IMR-90 (cell line): Measurements from ENCODE around the gene DLX1. TPM values are rescaled to one million over a fixed set of nuclear protein-coding genes. Genes with fewer than 3 reads are reported as not detected.
"Not testable (repeated sequence)": the region's sequence is repeated elsewhere in the genome, so short reads cannot be mapped to it uniquely, and the experiment has no call there.

Experiments
- ATAC-seq: fragments of 200-7000 bp; cut with Tn5 transposase; 2 replicates; pipeline ENCODE4 v1.9.1; 2020; ENCODE audit warnings: low read depth, mild to moderate bottlenecking, moderate library complexity
- BruUV-seq: library from RNA; stranded (reverse); fragments of 400-500 nt; replicated peaks from 2 replicates; lab custom pipeline; 2021; lab: Mats Ljungman, UMichigan
- CTCF ChIA-PET: fragments of 300-600 bp; formaldehyde crosslinking; extraction: SDS; loops from one replicate; lab custom pipeline; 2021; ENCODE audit warnings: antibody characterized with exemption; lab: Yijun Ruan, JAX
- POLR2A ChIA-PET: fragments of 300-600 bp; sonication (Branson Sonifier 250); formaldehyde crosslinking; loops from one replicate; lab custom pipeline; 2022; ENCODE audit warnings: antibody characterized with exemption; ENCODE audit not compliant: unreplicated experiment; lab: Charles Lee
- DNase-seq: peaks from one replicate; pipeline ENCODE4 v3.0.0; 2013
- H2AFZ ChIP-seq: replicated peaks from 2 replicates; pipeline ENCODE3; 2013; ENCODE audit warnings: low read length, mild to moderate bottlenecking; ENCODE audit not compliant: poor library complexity
- H2AK5ac ChIP-seq: 2 replicates; pipeline ENCODE4 v1.6.1; 2013; ENCODE audit warnings: low read depth, low read length, inconsistent platforms
- H2AK9ac ChIP-seq: replicated peaks from 2 replicates; pipeline ENCODE3; 2013; ENCODE audit warnings: mild to moderate bottlenecking, low read depth, low read length, moderate library complexity; ENCODE audit not compliant: poor library complexity
- H2BK120ac ChIP-seq: 2 replicates; pipeline ENCODE4 v1.6.1; 2013; ENCODE audit warnings: low read depth, low read length, inconsistent platforms
- H2BK15ac ChIP-seq: 3 replicates; pipeline ENCODE4 v1.6.1; 2013; ENCODE audit warnings: low read depth, low read length, inconsistent platforms
- H2BK20ac ChIP-seq: 2 replicates; pipeline ENCODE4 v1.6.1; 2013; ENCODE audit warnings: low read depth, mild to moderate bottlenecking, inconsistent platforms, low read length, moderate library complexity
- H2BK5ac ChIP-seq: 2 replicates; pipeline ENCODE4 v1.6.1; 2013; ENCODE audit warnings: mild to moderate bottlenecking, low read depth, low read length, inconsistent platforms; ENCODE audit not compliant: poor library complexity, severe bottlenecking
- H3K14ac ChIP-seq: replicated peaks from 2 replicates; pipeline ENCODE4 v1.6.1; 2013; ENCODE audit warnings: low read depth, low read length, inconsistent platforms
- H3K18ac ChIP-seq: 2 replicates; pipeline ENCODE4 v1.6.1; 2013; ENCODE audit warnings: low read depth, low read length, control low read depth
- H3K23ac ChIP-seq: 2 replicates; pipeline ENCODE4 v1.6.1; 2013; ENCODE audit warnings: low read depth, low read length, inconsistent platforms
- H3K27ac ChIP-seq: 2 replicates; pipeline ENCODE4 v1.5.1; 2013; ENCODE audit warnings: mild to moderate bottlenecking, control low read depth, low read length; ENCODE audit not compliant: insufficient read depth
- H3K27me3 ChIP-seq: 2 replicates; pipeline ENCODE4 v1.6.1; 2013; ENCODE audit warnings: low read length; ENCODE audit not compliant: control insufficient read depth, insufficient read depth
- H3K36me3 ChIP-seq: 2 replicates; pipeline ENCODE4 v1.6.1; 2013; ENCODE audit warnings: low read length, mixed read lengths; ENCODE audit not compliant: control insufficient read depth, insufficient read depth
- H3K4ac ChIP-seq: 2 replicates; pipeline ENCODE4 v1.6.1; 2013; ENCODE audit warnings: low read depth, low read length, inconsistent platforms
- H3K4me1 ChIP-seq: 2 replicates; pipeline ENCODE4 v1.6.1; 2013; ENCODE audit warnings: low read length, mixed read lengths; ENCODE audit not compliant: control insufficient read depth, insufficient read depth
- H3K4me2 ChIP-seq: 2 replicates; pipeline ENCODE4 v1.6.1; 2013; ENCODE audit warnings: low read depth, mild to moderate bottlenecking, control low read depth, low read length, moderate library complexity
- H3K4me3 ChIP-seq: 2 replicates; pipeline ENCODE4 v1.5.1; 2013; ENCODE audit warnings: low read depth, mild to moderate bottlenecking, control low read depth, low read length, moderate library complexity; ENCODE audit not compliant: insufficient read depth
- H3K56ac ChIP-seq: 2 replicates; pipeline ENCODE4 v1.6.1; 2013; ENCODE audit warnings: low read length, inconsistent platforms; ENCODE audit not compliant: insufficient read depth; ENCODE audit errors: extremely low read depth
- H3K79me1 ChIP-seq, 2 experiments: 2 replicates each; pipeline ENCODE4 v1.6.1; 2013; ENCODE audit warnings: low read length in 2 of 2, inconsistent platforms in 1 of 2, low read depth in 1 of 2
- H3K9ac ChIP-seq: 2 replicates; pipeline ENCODE4 v1.6.1; 2013; ENCODE audit warnings: low read depth, low read length, control low read depth
- H3K9me1 ChIP-seq: 2 replicates; pipeline ENCODE4 v1.6.1; 2013; ENCODE audit warnings: low read length, inconsistent platforms; ENCODE audit not compliant: insufficient read depth
- H3K9me3 ChIP-seq: 2 replicates; pipeline ENCODE4 v1.6.1; 2013; ENCODE audit warnings: low read length; ENCODE audit not compliant: control insufficient read depth, insufficient read depth
- H4K20me1 ChIP-seq: 2 replicates; pipeline ENCODE4 v1.6.1; 2013; ENCODE audit warnings: low read length, inconsistent platforms; ENCODE audit not compliant: insufficient read depth
- H4K5ac ChIP-seq: 2 replicates; pipeline ENCODE4 v1.6.1; 2013; ENCODE audit warnings: mild to moderate bottlenecking, low read depth, low read length, control low read depth
- H4K8ac ChIP-seq, 2 experiments: 2 replicates each; pipeline ENCODE4 v1.6.1; 2013; ENCODE audit warnings: low read depth in 2 of 2, low read length in 2 of 2, control low read depth in 1 of 2, inconsistent platforms in 1 of 2
- H4K91ac ChIP-seq: 2 replicates; pipeline ENCODE4 v1.6.1; 2013; ENCODE audit warnings: low read depth, low read length, inconsistent platforms; ENCODE audit not compliant: insufficient read depth
- WGBS, 2 experiments: methylation state at CpG; one replicate each; pipeline versions ENCODE4 v1.1.5 to v1.1.7; 2013; ENCODE audit warnings: missing lambda C conversion rate in 2 of 2; ENCODE audit not compliant: insufficient read length in 1 of 2; ENCODE audit errors: extremely low coverage in 2 of 2; 5-methylcytosine and 5-hydroxymethylcytosine counted together
- dilution Hi-C: fragments of 300-500 bp; cut with HindIII; formaldehyde crosslinking; loops from one replicate; pipeline ENCODE4 v1.14.3; 2018; ENCODE audit warnings: low sequenced_read_pairs; ENCODE audit not compliant: unreplicated experiment
- in situ Hi-C: fragments of 300-500 bp; cut with MboI; formaldehyde crosslinking; loops from 3 replicates; pipeline ENCODE4 v1.14.3; 2019; ENCODE audit warnings: low sequenced_read_pairs, inconsistent platforms, mixed read lengths
- intact Hi-C: fragments of 100-400 bp; cut with micrococcal nuclease; formaldehyde crosslinking; loops from 2 replicates; pipeline ENCODE4 v1.10.0; 2022
- polyA plus RNA-seq, 3 experiments: library from polyadenylated mRNA; depleted of rRNA; stranded (reverse); fragments of >200 nt; gene quantifications; 2 replicates each; pipeline ENCODE4 v1.2.3, GENCODE V29; 2012; ENCODE audit warnings: low replicate concordance in 1 of 3
- total RNA-seq: library from RNA; depleted of rRNA; stranded (reverse); fragments of >200 nt; gene quantifications from 2 replicates; pipeline ENCODE4 v1.2.3, GENCODE V29; 2012; rRNA removed

DLX1 gene
- total and polyA plus RNA-seq, 2 of the 4 experiments (the other 2 are of a cell fraction) = 0.36 to 2.2 TPM

DNA sequence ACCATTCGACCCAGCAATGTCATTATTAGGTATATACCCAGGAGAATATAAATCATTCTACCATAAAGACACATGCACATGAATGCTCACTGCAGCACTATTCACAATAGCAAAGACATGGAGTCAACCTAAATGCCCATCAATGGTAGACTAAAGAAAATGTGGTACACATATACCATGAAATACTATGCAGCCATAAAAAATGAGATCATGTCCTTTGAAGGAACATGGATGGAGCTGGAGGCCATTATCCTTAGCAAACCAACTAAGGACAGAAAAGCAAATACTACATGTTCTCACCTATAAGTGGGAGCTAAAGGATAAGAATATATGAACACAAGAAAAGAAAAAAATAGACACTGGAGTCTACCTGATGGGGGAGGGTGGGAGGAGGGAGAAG, 53.4 kb downstream of the DLX1 start:
- H3K36me3 ChIP-seq, H3K79me1 ChIP-seq, H2BK20ac ChIP-seq, POLR2A ChIA-PET, intact Hi-C loops, H3K14ac ChIP-seq, H2BK120ac ChIP-seq, CTCF ChIA-PET, H3K4me1 ChIP-seq, H4K91ac ChIP-seq, H2AFZ ChIP-seq, H3K4me2 ChIP-seq, H2AK5ac ChIP-seq, H3K56ac ChIP-seq, H4K5ac ChIP-seq, H3K4ac ChIP-seq, dilution Hi-C loops, H3K27ac ChIP-seq, H2BK15ac ChIP-seq, ATAC-seq, H3K18ac ChIP-seq, H4K20me1 ChIP-seq, DNase-seq, H3K9me3 ChIP-seq, H3K9me1 ChIP-seq, H3K4me3 ChIP-seq, H2AK9ac ChIP-seq, H3K9ac ChIP-seq, H4K8ac ChIP-seq, BruUV-seq, H2BK5ac ChIP-seq, H3K23ac ChIP-seq: not testable (repeated sequence)
- peaks cover 14% of the 10 kb centered on the region for H3K27me3 ChIP-seq
- in situ Hi-C loops = loop anchor here (10.0 kb wide), 1 partner anchor 544 kb away; no protein-coding TSS in a partner anchor
- no CpG with 5 or more reads among the region's 1 CpG for WGBS, 2 experiments

Other genes starting within 250 kb of the DLX1 start
- 17.6 and 23.6 TPM in 2 replicates for gene SLC25A12, start 191.3 kb upstream of the DLX1 start, total RNA-seq
- 13.9 and 16.3 TPM in 2 replicates for gene SLC25A12, start 191.3 kb upstream of the DLX1 start, polyA plus RNA-seq (2012; rRNA removed)
- 24.4 and 49.2 TPM in 2 replicates for gene HAT1, start 163.0 kb upstream of the DLX1 start, total RNA-seq
- 37.1 and 42.1 TPM in 2 replicates for gene HAT1, start 163.0 kb upstream of the DLX1 start, polyA plus RNA-seq (2012; rRNA removed)
- gene METAP1D, start 85.6 kb upstream of the DLX1 start, total RNA-seq = 3.4 and 4.2 TPM in 2 replicates
- 5.5 TPM in 2 replicates for gene METAP1D, start 85.6 kb upstream of the DLX1 start, polyA plus RNA-seq (2012; rRNA removed)
- not detected in 2 replicates for gene DLX2, start 17.4 kb downstream of the DLX1 start, total RNA-seq
- 0.38 and 0.44 TPM in 2 replicates for gene DLX2, start 17.4 kb downstream of the DLX1 start, polyA plus RNA-seq (2012; rRNA removed)